ENCODE results near the gene CDV3. TPM values are rescaled to one million over a fixed set of nuclear protein-coding genes. Genes with fewer than 3 reads are reported as not detected.

The CDV3 gene
- total RNA-seq, 2 experiments from 2014 or later, result 211 to 212 TPM

- peak overlapping the region; percentile 68 for H3K27ac Mint-ChIP-seq
- peaks cover 49% of the 10 kb centered on the region for H3K36me3 Mint-ChIP-seq (ENCODE audit: low read depth)
- DNase-seq (no peak), ATAC-seq (no peak)
- intact Hi-C loops (cut with micrococcal nuclease), result no loop called here
- H3K27me3 Mint-ChIP-seq, result no peaks in the 10 kb centered on the region
- CTCF ChIA-PET, result interaction anchor here (0.6 to 1.1 kb wide), 3 partner anchors 11 to 100 kb away, joined by 3 to 4 read pairs (median 3); no protein-coding TSS in a partner anchor
- H3K4me3 Mint-ChIP-seq, result no peak overlapping the region
- POLR2A ChIA-PET, result no interaction called here
- peaks cover 52% of the 10 kb centered on the region for H3K4me1 Mint-ChIP-seq (ENCODE audit: low read depth)
- TF ChIP-seq CTCF (IDR thresholded peaks at IDR 0.05), result no peak
- no peaks in the 10 kb centered on the region for H3K9me3 Mint-ChIP-seq
Observed at GRCh38 chr3:133588784-133589465, 15.4 kb downstream of the CDV3 start.

GRCh38 chr3:133589503-133589902, 16.0 kb downstream of the CDV3 start:
- peaks cover 48% of the 10 kb centered on the region for H3K36me3 Mint-ChIP-seq (ENCODE audit: low read depth)
- POLR2A ChIA-PET, result no interaction called here
- H3K4me1 Mint-ChIP-seq (ENCODE audit: low read depth), result peaks cover 54% of the 10 kb centered on the region
- no peak for TF ChIP-seq CTCF (IDR thresholded peaks at IDR 0.05)
- intact Hi-C loops (cut with micrococcal nuclease), result no loop called here
- DNase-seq (no peak), ATAC-seq (no peak)
- peak overlapping the region; percentile 1 for H3K27ac Mint-ChIP-seq
- no peak overlapping the region for H3K4me3 Mint-ChIP-seq
- no peaks in the 10 kb centered on the region for H3K9me3 Mint-ChIP-seq
- no peaks in the 10 kb centered on the region for H3K27me3 Mint-ChIP-seq
- CTCF ChIA-PET, result interaction anchor here (0.6 to 1.1 kb wide), 3 partner anchors 12 to 101 kb away, joined by 3 to 4 read pairs (median 3); no protein-coding TSS in a partner anchor

GRCh38 chr3:133591271-133591742, 17.8 kb downstream of the CDV3 start:
- ChIA-PET POLR2A (interaction anchor here (1.2 kb wide), 2 partner anchors 13 to 100 kb away, joined by 3 read pairs; no protein-coding TSS in a partner anchor), CTCF (interaction anchor here (1.5 kb wide), 1 partner anchor 13 kb away, joined by 3 read pairs; no protein-coding TSS in a partner anchor)
- peaks cover 34% of the 10 kb centered on the region for H3K36me3 Mint-ChIP-seq (ENCODE audit: low read depth)
- DNase-seq (no peak), ATAC-seq (no peak)
- H3K27ac Mint-ChIP-seq, result peak overlapping the region; percentile 38
- TF ChIP-seq CTCF (IDR thresholded peaks at IDR 0.05), result no peak
- H3K4me3 Mint-ChIP-seq, result no peak overlapping the region
- no peaks in the 10 kb centered on the region for H3K9me3 Mint-ChIP-seq
- no peaks in the 10 kb centered on the region for H3K27me3 Mint-ChIP-seq
- H3K4me1 Mint-ChIP-seq (ENCODE audit: low read depth), result peaks cover 60% of the 10 kb centered on the region
- intact Hi-C loops (cut with micrococcal nuclease), result no loop called here

- H3K4me3 Mint-ChIP-seq, result no peak overlapping the region
- DNase-seq, result peak; percentile 58
- CTCF ChIA-PET, result interaction anchor here (0.8 to 1.9 kb wide), 4 partner anchors 15 to 20 kb away, joined by 3 to 10 read pairs (median 4); no protein-coding TSS in a partner anchor
Observed at GRCh38 chr3:133592843-133593242, 19.4 kb downstream of the CDV3 start.

More at GRCh38 chr3:133592843-133593242, 19.4 kb downstream of the CDV3 start:
- ATAC-seq, result peak; percentile 69
- no peaks in the 10 kb centered on the region for H3K27me3 Mint-ChIP-seq
- intact Hi-C loops (cut with micrococcal nuclease), result no loop called here
- POLR2A ChIA-PET, result interaction anchor here (1.2 kb wide), 1 partner anchor 15 kb away, joined by 6 read pairs; no protein-coding TSS in a partner anchor
- peak overlapping the region; percentile 77 for H3K27ac Mint-ChIP-seq
- peaks cover 51% of the 10 kb centered on the region for H3K4me1 Mint-ChIP-seq (ENCODE audit: low read depth)
- no peak for TF ChIP-seq CTCF (IDR thresholded peaks at IDR 0.05)
- peaks cover 24% of the 10 kb centered on the region for H3K36me3 Mint-ChIP-seq (ENCODE audit: low read depth)
- no peaks in the 10 kb centered on the region for H3K9me3 Mint-ChIP-seq
